Hippocampal formation (tissue), 2 donors: ENCODE data around the gene FIP1L1.

ENCODE experiments used
- DNase-seq, 2 donors: peaks; one replicate each; lab custom pipeline; 2025; lab: John Stamatoyannopoulos, UW

The FIP1L1 gene

DNA sequence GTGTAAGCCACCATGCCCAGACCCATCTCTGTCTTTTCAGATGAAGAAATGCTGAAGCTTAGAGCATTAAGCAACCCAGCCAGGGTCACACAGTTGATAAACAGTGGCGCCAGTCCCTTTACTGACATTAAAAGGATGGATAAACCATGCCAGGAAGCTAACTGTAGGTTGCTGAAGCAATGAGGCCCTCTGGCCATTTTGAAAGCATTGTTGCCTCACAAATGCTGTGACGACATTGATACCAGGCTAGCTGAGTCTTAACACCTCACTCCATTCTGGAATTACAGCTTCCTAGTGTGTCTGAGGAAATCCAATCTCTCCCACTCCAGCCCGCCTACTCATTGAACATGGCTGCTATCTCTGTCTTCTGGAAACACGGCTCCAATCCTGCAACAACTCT, 124.1 kb downstream of the FIP1L1 start:
- no peak for DNase-seq

DNA sequence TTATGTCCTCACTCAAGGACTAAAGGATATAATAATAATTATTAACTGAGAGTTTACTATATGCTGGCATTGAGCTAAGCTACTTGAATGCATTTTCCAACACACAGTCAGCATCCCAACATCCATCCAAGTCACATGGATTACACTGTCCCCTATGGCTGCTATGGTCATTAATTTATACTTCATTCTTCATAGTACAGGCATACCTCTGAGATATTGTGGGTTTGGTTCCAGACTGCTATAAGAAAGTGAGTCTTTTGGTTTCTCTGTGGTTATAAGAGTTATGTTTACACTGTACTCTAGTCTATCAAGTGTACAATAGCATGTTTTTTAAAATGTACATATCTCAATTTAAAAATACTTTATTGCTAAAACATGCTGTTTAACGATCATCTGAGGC, 124.7 kb downstream of the FIP1L1 start:
- DNase-seq: no peak

DNA sequence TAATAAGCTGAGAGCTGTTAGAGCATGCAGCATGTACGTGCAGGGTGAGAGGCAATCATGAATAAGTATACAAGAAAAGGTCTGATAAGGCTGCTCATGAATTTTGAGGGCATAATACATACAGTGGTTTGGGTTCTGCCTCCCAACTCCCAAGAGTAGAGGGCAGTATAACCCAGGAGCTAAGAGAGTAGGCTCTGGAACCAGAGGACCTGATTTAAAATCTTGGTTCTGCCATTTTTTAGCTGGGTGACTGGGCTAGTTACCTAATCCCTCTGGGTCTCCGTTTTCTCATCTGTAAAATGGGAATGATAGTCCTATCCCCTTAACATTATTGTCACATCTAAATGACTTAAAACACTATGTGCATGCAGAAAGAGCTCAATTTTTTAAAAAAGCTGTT, 128.5 kb downstream of the FIP1L1 start:
- DNase-seq: no peak

DNA sequence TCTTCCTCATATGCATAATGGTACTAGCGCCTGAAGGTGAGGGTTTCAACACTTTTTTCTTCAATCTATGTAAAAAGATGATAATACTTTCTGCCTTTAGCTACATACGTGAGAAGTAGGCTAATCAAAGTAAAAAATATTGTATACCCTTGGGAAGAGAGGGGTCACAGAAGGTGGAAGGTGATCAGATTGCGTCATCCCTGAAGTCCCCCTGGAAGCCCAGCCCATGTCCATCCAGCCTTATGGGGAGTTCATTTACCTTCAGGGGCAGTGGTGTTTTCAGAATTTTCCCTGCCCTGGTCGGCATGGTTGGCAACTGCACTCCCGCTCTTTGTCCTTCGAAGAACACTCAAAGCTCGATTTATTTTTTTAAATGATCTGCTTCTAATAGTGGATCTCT, 129.6 kb downstream of the FIP1L1 start:
- no peak for DNase-seq

DNA sequence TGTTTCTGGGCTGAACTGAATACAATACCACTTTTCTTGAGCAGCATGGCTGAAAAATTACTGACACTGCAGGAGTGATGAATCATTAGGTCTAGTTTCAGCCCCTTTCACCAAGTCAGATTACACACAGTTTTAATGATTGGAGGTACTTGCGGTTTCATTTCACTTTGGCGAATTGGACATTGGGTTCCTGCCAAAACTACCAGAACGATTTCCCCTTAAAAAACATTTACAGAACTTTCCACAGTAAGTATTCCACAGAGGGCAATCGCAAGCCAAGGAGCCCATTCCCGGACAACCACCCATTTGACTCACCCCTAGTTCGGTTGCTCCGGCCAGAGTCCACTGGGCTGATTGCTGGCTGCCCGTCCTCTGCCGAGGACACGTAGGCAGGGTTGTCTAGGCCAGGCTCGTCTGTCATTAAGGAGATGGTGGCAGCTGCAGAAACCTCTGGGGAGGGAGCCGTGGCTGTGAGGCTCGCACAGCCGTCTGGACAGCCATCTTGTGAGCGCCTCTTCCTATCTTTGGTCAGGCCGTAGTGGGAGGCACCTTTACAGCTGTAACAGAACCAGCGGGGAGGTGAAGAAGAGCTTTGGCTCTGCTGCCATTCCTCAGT, 130.3 kb downstream of the FIP1L1 start:
- DNase-seq: no peak

DNA sequence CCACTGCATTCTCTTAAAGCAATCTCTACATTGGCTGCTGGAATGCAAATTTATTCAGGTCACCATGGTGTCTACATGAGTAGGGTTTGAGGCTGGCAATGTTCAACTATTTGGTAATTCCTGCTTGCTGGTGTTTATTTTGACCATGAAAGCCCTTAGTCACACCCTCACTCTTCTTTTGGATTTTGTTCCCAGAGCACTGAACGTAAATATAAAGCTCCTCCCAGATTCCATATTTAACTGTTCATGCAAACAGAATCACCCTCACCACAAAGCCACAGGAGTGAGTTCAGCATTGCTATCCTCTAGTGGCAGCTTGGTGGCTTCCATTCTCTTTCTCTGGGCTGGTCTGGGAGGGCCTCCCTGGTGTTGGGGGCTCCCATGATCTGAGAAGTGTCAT, 131.0 kb downstream of the FIP1L1 start:
- DNase-seq: no peak

DNA sequence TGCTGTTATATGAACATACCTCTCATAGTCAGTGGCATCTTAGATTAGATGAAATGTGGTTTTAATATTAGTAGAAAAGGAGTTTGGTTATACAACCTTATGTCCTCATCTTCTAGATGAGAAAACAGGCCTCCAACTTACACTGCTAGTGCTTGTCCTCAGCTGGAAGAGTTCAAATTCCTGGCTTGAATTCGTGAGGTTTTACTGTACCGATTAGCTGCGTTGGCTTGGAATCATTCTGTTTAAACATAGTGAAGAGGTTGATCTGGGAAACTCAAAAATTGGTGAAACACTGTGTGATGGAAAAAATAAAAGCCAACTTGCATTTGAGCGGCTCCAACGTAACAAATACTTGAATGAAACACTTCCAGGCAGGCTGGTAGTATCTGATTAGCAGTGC, 132.9 kb downstream of the FIP1L1 start:
- DNase-seq: no peak
